ENCODE data around the gene CDSN.

DNA sequence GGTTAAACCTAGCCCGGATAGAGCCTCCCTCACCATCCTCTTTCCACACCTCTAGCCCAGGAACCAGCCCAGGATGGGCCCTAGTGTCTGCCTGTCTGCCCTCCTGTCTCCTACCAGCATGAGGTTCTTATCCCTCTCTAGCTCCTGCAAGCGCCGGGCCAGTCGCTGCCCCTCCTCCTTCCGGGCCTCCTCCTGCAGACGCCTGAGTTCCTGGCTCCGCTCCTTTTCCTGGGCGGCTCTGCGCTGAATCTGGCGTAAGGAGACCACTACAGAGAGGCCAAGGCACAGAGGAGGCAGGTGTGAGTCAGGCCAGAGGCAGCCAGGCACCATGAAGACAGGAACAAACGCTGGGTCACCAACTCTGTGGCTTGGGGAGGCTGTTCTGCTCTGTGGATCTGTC lies 22.9 kb upstream of the CDSN start:
- TF ChIP-seq, protein P1, sequence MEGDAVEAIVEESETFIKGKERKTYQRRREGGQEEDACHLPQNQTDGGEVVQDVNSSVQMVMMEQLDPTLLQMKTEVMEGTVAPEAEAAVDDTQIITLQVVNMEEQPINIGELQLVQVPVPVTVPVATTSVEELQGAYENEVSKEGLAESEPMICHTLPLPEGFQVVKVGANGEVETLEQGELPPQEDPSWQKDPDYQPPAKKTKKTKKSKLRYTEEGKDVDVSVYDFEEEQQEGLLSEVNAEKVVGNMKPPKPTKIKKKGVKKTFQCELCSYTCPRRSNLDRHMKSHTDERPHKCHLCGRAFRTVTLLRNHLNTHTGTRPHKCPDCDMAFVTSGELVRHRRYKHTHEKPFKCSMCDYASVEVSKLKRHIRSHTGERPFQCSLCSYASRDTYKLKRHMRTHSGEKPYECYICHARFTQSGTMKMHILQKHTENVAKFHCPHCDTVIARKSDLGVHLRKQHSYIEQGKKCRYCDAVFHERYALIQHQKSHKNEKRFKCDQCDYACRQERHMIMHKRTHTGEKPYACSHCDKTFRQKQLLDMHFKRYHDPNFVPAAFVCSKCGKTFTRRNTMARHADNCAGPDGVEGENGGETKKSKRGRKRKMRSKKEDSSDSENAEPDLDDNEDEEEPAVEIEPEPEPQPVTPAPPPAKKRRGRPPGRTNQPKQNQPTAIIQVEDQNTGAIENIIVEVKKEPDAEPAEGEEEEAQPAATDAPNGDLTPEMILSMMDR (IDR thresholded peaks at IDR 0.05) = no peak
- TF ChIP-seq EZH2 (IDR thresholded peaks at IDR 0.05; ENCODE audit: borderline replicate concordance, insufficient read depth, low read depth, low read length, poor library complexity, severe bottlenecking) = no peak
